Skin epidermis (tissue), 12 donors: ENCODE results near the gene BAD.

Source experiments
- H3K27ac ChIP-seq, 21 experiments: fragments of 200-600 bp; sonication (generic) in 11 of 21; one replicate each; pipeline ENCODE4 v1.5.0; 2020; ENCODE audit warnings: mild to moderate bottlenecking in 3 of 21, inconsistent platforms in 2 of 21, moderate library complexity in 2 of 21
- H3K4me3 ChIP-seq, 7 experiments: fragments of 200-600 bp; sonication (generic) in 2 of 7; one replicate each; pipeline ENCODE4 v1.5.0; 2020; ENCODE audit warnings: inconsistent platforms in 2 of 7, mild to moderate bottlenecking in 2 of 7, moderate library complexity in 1 of 7

BAD gene

GRCh38 chr11:64251016-64251752, 33.3 kb downstream of the BAD start, which contains the start of gene PLCB3:
TSS of gene PLCB3 (plus strand) at chr11:64251530. CDS start at chr11:64251650, 120 bp downstream.
- peak within 1 kb of the TSS; percentile 11 to 90 (median 80) for H3K27ac ChIP-seq
- peak within 1 kb of the TSS; percentile 55 to 91 (median 70) for H3K4me3 ChIP-seq

- Histone ChIP-seq H3K27ac (peak overlapping the region in 10 of 21 experiments; percentile 8 to 85 (median 68)), H3K4me3 (peak overlapping the region in 6 of 7 experiments; percentile 55 to 91 (median 78))
These were observed 34.0 kb downstream of the BAD start for GRCh38 chr11:64250415-64251015.

- Histone ChIP-seq H3K27ac (no peak overlapping the region), H3K4me3 (no peak overlapping the region)
These were observed 34.7 kb downstream of the BAD start for GRCh38 chr11:64249563-64250414.

- Histone ChIP-seq H3K27ac (no peak overlapping the region), H3K4me3 (no peak overlapping the region)
These were observed 35.4 kb downstream of the BAD start for GRCh38 chr11:64249038-64249437.

- H3K4me3 ChIP-seq = no peak overlapping the region
- H3K27ac ChIP-seq = no peak overlapping the region
These were observed 35.9 kb downstream of the BAD start for GRCh38 chr11:64248578-64248977.

GRCh38 chr11:64247729-64248531, 36.5 kb downstream of the BAD start:
- Histone ChIP-seq H3K27ac (peak overlapping the region in 19 of 21 experiments; percentile 66 to 97 (median 87)), H3K4me3 (peak overlapping the region; percentile 43 to 80 (median 69))

GRCh38 chr11:64246871-64247728, 37.4 kb downstream of the BAD start, which contains the start of gene PPP1R14B:
TSS of gene PPP1R14B (minus strand) at chr11:64246943. CDS start at chr11:64246673, 270 bp downstream.
- Histone ChIP-seq H3K4me3 (peak within 1 kb of the TSS; percentile 55 to 80 (median 69)), H3K27ac (peak within 1 kb of the TSS; percentile 84 to 98 (median 92))

GRCh38 chr11:64246621-64246870, 37.9 kb downstream of the BAD start:
- Histone ChIP-seq H3K4me3 (peak overlapping the region; percentile 55 to 80 (median 69)), H3K27ac (peak overlapping the region; percentile 84 to 98 (median 92))

- H3K27ac ChIP-seq = peak overlapping the region; percentile 84 to 98 (median 92)
- peak overlapping the region; percentile 55 to 80 (median 69) for H3K4me3 ChIP-seq
These were observed 38.5 kb downstream of the BAD start for GRCh38 chr11:64245797-64246620.

- peak overlapping the region; percentile 84 to 98 (median 92) for H3K27ac ChIP-seq
These were observed 39.1 kb downstream of the BAD start for GRCh38 chr11:64245401-64245796.

GRCh38 chr11:64244966-64245365, 39.5 kb downstream of the BAD start:
- peak overlapping the region; percentile 84 to 98 (median 92) for H3K27ac ChIP-seq
- H3K4me3 ChIP-seq = peak overlapping the region; percentile 55 to 80 (median 69)

More at GRCh38 chr11:64245401-64245796, 39.1 kb downstream of the BAD start:
- peak overlapping the region; percentile 55 to 80 (median 69) for H3K4me3 ChIP-seq

GRCh38 chr11:64244107-64244506, 40.4 kb downstream of the BAD start:
- no peak overlapping the region for H3K4me3 ChIP-seq
- peak overlapping the region in 11 of 21 experiments; percentile 12 to 97 (median 93) for H3K27ac ChIP-seq

GRCh38 chr11:64243236-64243854, 41.1 kb downstream of the BAD start:
- Histone ChIP-seq H3K4me3 (no peak overlapping the region), H3K27ac (peak overlapping the region in 17 of 21 experiments; percentile 12 to 99 (median 97))

- Histone ChIP-seq H3K4me3 (peak overlapping the region; percentile 65 to 100 (median 83)), H3K27ac (peak overlapping the region; percentile 78 to 99 (median 98))
These were observed 42.7 kb downstream of the BAD start for GRCh38 chr11:64241491-64242374.

GRCh38 chr11:64241241-64241490, 43.3 kb downstream of the BAD start:
- H3K4me3 ChIP-seq = peak overlapping the region; percentile 65 to 100 (median 83)
- peak overlapping the region; percentile 41 to 99 (median 98) for H3K27ac ChIP-seq
